Glutamatergic neuron (in vitro differentiated cells): ENCODE data around the gene CMKLR1. TPM values are rescaled to one million over a fixed set of nuclear protein-coding genes. Genes with fewer than 3 reads are reported as not detected.

Experiments
- DNase-seq: peaks from one replicate; pipeline ENCODE4 v3.0.0; 2022
- H3K27ac Mint-ChIP-seq: one replicate; pipeline ENCODE4 v1.8.0; 2020; ENCODE audit warnings: mild to moderate bottlenecking, mixed read lengths, inconsistent platforms; ENCODE audit not compliant: unreplicated experiment
- H3K27me3 Mint-ChIP-seq: one replicate; pipeline ENCODE4 v1.8.0; 2020; ENCODE audit warnings: mild to moderate bottlenecking, moderate library complexity, mixed read lengths, inconsistent platforms; ENCODE audit not compliant: unreplicated experiment
- H3K36me3 Mint-ChIP-seq: one replicate; pipeline ENCODE4 v1.8.0; 2020; ENCODE audit warnings: mild to moderate bottlenecking, mixed read lengths, inconsistent platforms; ENCODE audit not compliant: unreplicated experiment
- H3K4me1 Mint-ChIP-seq: one replicate; pipeline ENCODE4 v1.8.0; 2020; ENCODE audit warnings: mild to moderate bottlenecking, low read depth, mixed read lengths, inconsistent platforms; ENCODE audit not compliant: unreplicated experiment
- H3K4me3 Mint-ChIP-seq: one replicate; pipeline ENCODE4 v1.8.0; 2020; ENCODE audit warnings: mild to moderate bottlenecking, mixed read lengths, inconsistent platforms; ENCODE audit not compliant: unreplicated experiment
- H3K9me3 Mint-ChIP-seq: one replicate; pipeline ENCODE4 v1.8.0; 2020; ENCODE audit warnings: mild to moderate bottlenecking, moderate library complexity, mixed read lengths, inconsistent platforms; ENCODE audit not compliant: unreplicated experiment
- CTCF ChIP-seq: fragments of 200-600 bp; sonication (generic); IDR thresholded peaks from one replicate; pipeline ENCODE4 v1.5.0; 2021; ENCODE audit not compliant: partially characterized antibody, unreplicated experiment
- total RNA-seq: library from RNA; stranded (reverse); fragmentation: NEBNext Ultra II Directional; extraction: Animal tissue kit (Norgen Biotek cat#: 25700); gene quantifications from one replicate; pipeline ENCODE4 v1.2.1, GENCODE V29; 2021; ENCODE audit not compliant: unreplicated experiment

CMKLR1 gene
- total RNA-seq, 1 donor from 2014 or later: not detected

GRCh38 chr12:108270035-108270848, 68.9 kb downstream of the CMKLR1 start:
- Mint-ChIP-seq H3K9me3 (peaks cover 2% of the 10 kb centered on the region), H3K36me3 (no peaks in the 10 kb centered on the region), H3K27me3 (peaks cover 4% of the 10 kb centered on the region), H3K27ac (no peak overlapping the region), H3K4me1 (peaks cover 17% of the 10 kb centered on the region), H3K4me3 (no peak overlapping the region)
- TF ChIP-seq CTCF: no peak
- no peak for DNase-seq

- no peaks in the 10 kb centered on the region for H3K36me3 Mint-ChIP-seq
- no peak overlapping the region for H3K4me3 Mint-ChIP-seq
- no peak overlapping the region for H3K27ac Mint-ChIP-seq
- no peak for TF ChIP-seq CTCF
- peaks cover 4% of the 10 kb centered on the region for H3K27me3 Mint-ChIP-seq
- H3K9me3 Mint-ChIP-seq: peaks cover 2% of the 10 kb centered on the region
- no peak for DNase-seq
- H3K4me1 Mint-ChIP-seq: peaks cover 17% of the 10 kb centered on the region
Measured at GRCh38 chr12:108269224-108269623, 69.9 kb downstream of the CMKLR1 start.

- Mint-ChIP-seq H3K36me3 (peaks cover 2% of the 10 kb centered on the region), H3K4me3 (no peak overlapping the region), H3K27me3 (peaks cover 4% of the 10 kb centered on the region), H3K27ac (no peak overlapping the region), H3K4me1 (peaks cover 15% of the 10 kb centered on the region), H3K9me3 (peaks cover 3% of the 10 kb centered on the region)
- no peak for DNase-seq
- no peak for TF ChIP-seq CTCF
Measured at GRCh38 chr12:108268397-108268796, 70.7 kb downstream of the CMKLR1 start.

- H3K36me3 Mint-ChIP-seq: peaks cover 8% of the 10 kb centered on the region
- DNase-seq: no peak
Measured at GRCh38 chr12:108267450-108267849, 71.7 kb downstream of the CMKLR1 start.

More at GRCh38 chr12:108267450-108267849, 71.7 kb downstream of the CMKLR1 start:
- H3K4me3 Mint-ChIP-seq: no peak overlapping the region
- TF ChIP-seq CTCF: no peak
- H3K27me3 Mint-ChIP-seq: peaks cover 4% of the 10 kb centered on the region
- H3K4me1 Mint-ChIP-seq: peaks cover 14% of the 10 kb centered on the region
- peaks cover 5% of the 10 kb centered on the region for H3K9me3 Mint-ChIP-seq
- H3K27ac Mint-ChIP-seq: no peak overlapping the region
